Stomach (tissue), 9 donors: Measurements from ENCODE around the gene ROPN1. TPM values are rescaled to one million over a fixed set of nuclear protein-coding genes. Genes with fewer than 3 reads are reported as not detected.
"Not testable (repeated sequence)": the region's sequence is repeated elsewhere in the genome, so short reads cannot be mapped to it uniquely, and the experiment has no call there.

Experiments used
- DNase-seq, 2 donors: peaks; one replicate each; pipeline versions ENCODE4 v3.0.0 to v3.0.0-alpha.2; 2013 to 2019
- H3K27ac ChIP-seq, 5 donors: fragments of 200-600 bp in 4 of 5; sonication (generic) in 4 of 5; one replicate each; pipeline ENCODE4 v1.5.1; 2013 to 2019; ENCODE audit warnings: mild to moderate bottlenecking in 1 of 5, moderate library complexity in 1 of 5
- H3K27me3 ChIP-seq, 3 donors: fragments of 200-600 bp; sonication (generic); one replicate each; pipeline ENCODE4 v1.5.1; 2017 to 2019; ENCODE audit warnings: mixed run types in 1 of 3
- H3K36me3 ChIP-seq, 4 donors: fragments of 200-600 bp; sonication (generic); 1 replicate in 3 of 4; 2 replicates in 1 of 4; pipeline ENCODE4 v1.5.1; 2016 to 2019
- H3K4me1 ChIP-seq, 4 donors: fragments of 200-600 bp; sonication (generic); one replicate each; pipeline ENCODE4 v1.5.1; 2016 to 2019
- H3K4me3 ChIP-seq, 4 donors: fragments of 200-600 bp; sonication (generic) in 3 of 4; one replicate each; pipeline ENCODE4 v1.5.1; 2016 to 2019; ENCODE audit warnings: mild to moderate bottlenecking in 1 of 4
- H3K9me3 ChIP-seq, 4 donors: fragments of 200-600 bp; sonication (generic); one replicate each; pipeline ENCODE4 v1.5.1; 2016 to 2019
- EP300 ChIP-seq: sonication (generic); formaldehyde crosslinking; IDR thresholded peaks from one replicate; pipeline ENCODE4 v1.6.1; 2017; ENCODE audit warnings: antibody characterized with exemption
- POLR2A ChIP-seq, 4 donors: fragments of 450-650 bp; IDR thresholded peaks; one replicate each; pipeline ENCODE4 v1.6.1; 2016; ENCODE audit warnings: antibody characterized with exemption in 4 of 4, control low read depth in 2 of 4, mild to moderate bottlenecking in 1 of 4, moderate library complexity in 1 of 4
- POLR2AphosphoS5 ChIP-seq, 3 donors: sonication (generic); formaldehyde crosslinking; IDR thresholded peaks; one replicate each; pipeline ENCODE4 v1.6.1; 2016; ENCODE audit warnings: antibody characterized with exemption in 3 of 3
- WGBS, 5 donors: extraction: QIAGEN DNeasy Blood & Tissue Kit in 3 of 5; methylation state at CpG; one replicate each; pipeline versions ENCODE4 v1.1.5 to v1.1.7; 2013 to 2018; 5-methylcytosine and 5-hydroxymethylcytosine counted together
- intact Hi-C: fragments of 100-400 bp; cut with DNase I; formaldehyde crosslinking; loops from one replicate; pipeline ENCODE4 v1.15.1; 2023; ENCODE audit warnings: low total_unique reads
- polyA plus RNA-seq, 3 donors: library from polyadenylated mRNA; stranded (reverse); fragments of 200-250 nt; gene quantifications; one replicate each; pipeline ENCODE4 v1.2.3, GENCODE V29; 2013
- total RNA-seq, 5 donors: library from RNA; depleted of rRNA; stranded (reverse); fragments of >200 nt; gene quantifications; one replicate each; pipeline versions ENCODE4 v1.1.0 to v1.2.3, GENCODE V29; 2014 to 2016
- TF ChIP-seq, protein P1 (sequence below), 7 experiments: fragments of 450-650 bp in 4 of 7; fragments of 200-600 bp in 3 of 7; sonication (generic) in 3 of 7; IDR thresholded peaks; one replicate each; pipeline ENCODE4 v1.5.1; 2016 to 2019; ENCODE audit warnings: antibody characterized with exemption in 7 of 7, control low read depth in 2 of 7, mild to moderate bottlenecking in 1 of 7
- donor health status: healthy with polysubstance abuse.
- donor health status: Bipolar disorder and iron deficiency.
- donor health status: healthy.

The ROPN1 gene
- total and polyA plus RNA-seq, 8 donors: 0.15 to 0.55 TPM; not detected in 6

GRCh38 chr3:124032311-124032880, 40.5 kb upstream of the ROPN1 start:
- intact Hi-C loops: no loop called here
- Histone ChIP-seq H3K27ac (peak overlapping the region; percentile 51 to 89 (median 80)), H3K4me1 (peaks cover 19 to 34% (median 25%) of the 10 kb centered on the region in 4 donors), H3K4me3 (peak overlapping the region; percentile 61 to 82 (median 66)), H3K27me3 (peaks cover 0 to 73% (median 40%) of the 10 kb centered on the region in 3 donors), H3K9me3 (no peaks in the 10 kb centered on the region), H3K36me3 (no peaks in the 10 kb centered on the region)
- 12 to 25% (median 15%) methylated on average over 17 to 29 of the region's 29 CpGs for WGBS, 5 donors
- TF ChIP-seq, protein P1, sequence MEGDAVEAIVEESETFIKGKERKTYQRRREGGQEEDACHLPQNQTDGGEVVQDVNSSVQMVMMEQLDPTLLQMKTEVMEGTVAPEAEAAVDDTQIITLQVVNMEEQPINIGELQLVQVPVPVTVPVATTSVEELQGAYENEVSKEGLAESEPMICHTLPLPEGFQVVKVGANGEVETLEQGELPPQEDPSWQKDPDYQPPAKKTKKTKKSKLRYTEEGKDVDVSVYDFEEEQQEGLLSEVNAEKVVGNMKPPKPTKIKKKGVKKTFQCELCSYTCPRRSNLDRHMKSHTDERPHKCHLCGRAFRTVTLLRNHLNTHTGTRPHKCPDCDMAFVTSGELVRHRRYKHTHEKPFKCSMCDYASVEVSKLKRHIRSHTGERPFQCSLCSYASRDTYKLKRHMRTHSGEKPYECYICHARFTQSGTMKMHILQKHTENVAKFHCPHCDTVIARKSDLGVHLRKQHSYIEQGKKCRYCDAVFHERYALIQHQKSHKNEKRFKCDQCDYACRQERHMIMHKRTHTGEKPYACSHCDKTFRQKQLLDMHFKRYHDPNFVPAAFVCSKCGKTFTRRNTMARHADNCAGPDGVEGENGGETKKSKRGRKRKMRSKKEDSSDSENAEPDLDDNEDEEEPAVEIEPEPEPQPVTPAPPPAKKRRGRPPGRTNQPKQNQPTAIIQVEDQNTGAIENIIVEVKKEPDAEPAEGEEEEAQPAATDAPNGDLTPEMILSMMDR (IDR thresholded peaks at IDR 0.05): no peak
- TF ChIP-seq POLR2A (IDR thresholded peaks at IDR 0.05) (no peak), POLR2AphosphoS5 (IDR thresholded peaks at IDR 0.05) (no peak), EP300 (no peak)
- peak in 1 of 2 donors; percentile 65 for DNase-seq

GRCh38 chr3:124026516-124026915, 34.6 kb upstream of the ROPN1 start:
- H3K4me1 ChIP-seq: no peaks in the 10 kb centered on the region
- peaks cover 0 to under 1% (median 0%) of the 10 kb centered on the region in 4 donors for H3K9me3 ChIP-seq
- TF ChIP-seq, protein P1 (IDR thresholded peaks at IDR 0.05): no peak
- no peak for TF ChIP-seq POLR2AphosphoS5 (IDR thresholded peaks at IDR 0.05)
- no peak for TF ChIP-seq EP300
- TF ChIP-seq POLR2A (IDR thresholded peaks at IDR 0.05): no peak
- H3K4me3 ChIP-seq: no peak overlapping the region
- H3K36me3 ChIP-seq: no peaks in the 10 kb centered on the region
- 31 to 63% (median 38%) methylated on average over 4 of the region's 4 CpGs for WGBS, 5 donors
- intact Hi-C loops: no loop called here
- H3K27me3 ChIP-seq: peaks cover 0 to 35% (median 0%) of the 10 kb centered on the region in 3 donors
- H3K27ac ChIP-seq: no peak overlapping the region
- no peak for DNase-seq

DNA sequence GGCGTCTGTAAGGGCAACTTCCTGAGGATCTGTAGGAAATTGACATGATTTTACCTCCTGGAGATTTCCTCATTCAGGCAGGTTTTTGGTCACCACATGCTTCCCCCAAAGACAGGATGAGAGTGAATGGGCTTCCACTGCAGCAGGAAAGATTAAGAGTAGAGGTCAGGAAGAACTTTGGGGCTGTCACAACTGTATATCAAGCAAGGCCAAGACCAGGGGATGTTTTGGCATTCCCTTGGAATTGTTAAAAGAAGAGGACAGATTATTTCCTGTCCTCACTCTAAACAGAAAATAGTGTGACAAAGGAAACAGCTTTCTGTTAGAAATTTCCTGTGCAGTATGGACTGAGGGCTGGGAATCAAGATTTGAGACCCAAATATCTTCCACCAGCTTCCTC, 31.6 kb upstream of the ROPN1 start:
- not testable (repeated sequence) for DNase-seq, H3K4me3 ChIP-seq

DNA sequence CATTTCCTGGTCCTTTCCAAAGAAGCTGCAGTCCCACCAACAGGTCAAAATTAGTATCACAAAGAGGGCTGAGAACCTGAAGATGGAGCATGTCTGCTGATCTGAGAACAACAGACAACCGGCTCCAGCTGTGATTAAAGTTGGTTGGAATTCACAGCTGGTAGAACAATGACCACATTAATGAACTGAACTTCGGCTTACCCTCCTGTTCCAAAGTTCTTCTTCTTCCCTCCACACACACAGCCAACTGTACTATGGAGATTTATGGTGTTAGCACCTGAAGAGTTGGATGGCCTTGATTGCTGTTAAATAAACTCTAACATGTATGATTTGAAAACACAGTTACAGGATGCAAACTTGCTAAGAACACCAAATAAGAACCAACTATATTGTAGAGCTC, 27.4 kb upstream of the ROPN1 start:
- Histone ChIP-seq H3K27ac (no peak overlapping the region), H3K27me3 (peaks cover 0 to 29% (median 0%) of the 10 kb centered on the region in 3 donors), H3K4me1 (peaks cover 0 to 17% (median 9%) of the 10 kb centered on the region in 4 donors), H3K36me3 (no peaks in the 10 kb centered on the region), H3K4me3 (no peak overlapping the region), H3K9me3 (peaks cover 0 to 9% (median 0%) of the 10 kb centered on the region in 4 donors)
- WGBS, 5 donors: 65 to 91% (median 72%) methylated on average over 2 of the region's 2 CpGs
- TF ChIP-seq POLR2A (IDR thresholded peaks at IDR 0.05) (no peak), EP300 (no peak), POLR2AphosphoS5 (IDR thresholded peaks at IDR 0.05) (no peak)
- TF ChIP-seq, protein P1 (IDR thresholded peaks at IDR 0.05): no peak
- intact Hi-C loops: loop anchor here (5.0 kb wide), 2 partner anchors 58 to 263 kb away; no protein-coding TSS in a partner anchor
- DNase-seq: no peak

More for the DNA sequence above, 31.6 kb upstream of the ROPN1 start:
- H3K4me1 ChIP-seq, intact Hi-C loops, H3K36me3 ChIP-seq, H3K27ac ChIP-seq, H3K9me3 ChIP-seq: not testable (repeated sequence)
- 81 to 94% (median 90%) methylated on average over 1 of the region's 1 CpG for WGBS, 5 donors
- peaks cover 0 to 29% (median 0%) of the 10 kb centered on the region in 3 donors for H3K27me3 ChIP-seq

- not testable (repeated sequence) for H3K27ac ChIP-seq, DNase-seq, H3K4me3 ChIP-seq, H3K36me3 ChIP-seq
- intact Hi-C loops: loop anchor here (5.0 kb wide), 2 partner anchors 60 to 265 kb away; no protein-coding TSS in a partner anchor
- peaks cover 0 to 21% (median 0%) of the 10 kb centered on the region in 3 donors for H3K27me3 ChIP-seq
- H3K4me1 ChIP-seq: peaks cover 0 to 17% (median 9%) of the 10 kb centered on the region in 4 donors
- 34 to 60% (median 47%) methylated on average over 6 of the region's 6 CpGs for WGBS, 5 donors
- peaks cover 0 to 16% (median 2%) of the 10 kb centered on the region in 4 donors for H3K9me3 ChIP-seq
- TF ChIP-seq POLR2AphosphoS5 (IDR thresholded peaks at IDR 0.05): peak in 1 of 3 donors; percentile 21
Measured at GRCh38 chr3:124017502-124017901, 25.6 kb upstream of the ROPN1 start.
